GF-D8 (cell line): Measurements from ENCODE around the gene EID2.

Source experiments
- DNase-seq: peaks from one replicate; lab custom pipeline; 2025; lab: John Stamatoyannopoulos, UW

Gene EID2

GRCh38 chr19:39501340-39501739 lies 38.6 kb downstream of the EID2 start:
- no peak for DNase-seq

- no peak for DNase-seq
Observed at GRCh38 chr19:39500543-39500942, 39.4 kb downstream of the EID2 start.

GRCh38 chr19:39499932-39500331 lies 40.0 kb downstream of the EID2 start:
- DNase-seq: no peak

GRCh38 chr19:39498798-39499642 lies 40.9 kb downstream of the EID2 start, which contains the start of gene DLL3:
TSS of gene DLL3 (plus strand) at chr19:39498947. CDS start at chr19:39498975, 28 bp downstream.
- DNase-seq: peak; percentile 45

- DNase-seq: peak; percentile 58
Observed at GRCh38 chr19:39497996-39498797, 41.8 kb downstream of the EID2 start.

GRCh38 chr19:39497701-39497995 lies 42.3 kb downstream of the EID2 start:
- no peak for DNase-seq

- DNase-seq: no peak
Observed at GRCh38 chr19:39496063-39496462, 43.9 kb downstream of the EID2 start.

- DNase-seq: no peak
Observed at GRCh38 chr19:39494661-39495060, 45.3 kb downstream of the EID2 start.

GRCh38 chr19:39492788-39493187 lies 47.2 kb downstream of the EID2 start:
- no peak for DNase-seq

- no peak for DNase-seq
Observed at GRCh38 chr19:39492225-39492624, 47.7 kb downstream of the EID2 start.

- no peak for DNase-seq
Observed at GRCh38 chr19:39489756-39490155, 50.2 kb downstream of the EID2 start.
